ENCODE measurements around the gene IRAG1. TPM values are rescaled to one million over a fixed set of nuclear protein-coding genes. Genes with fewer than 3 reads are reported as not detected.

IRAG1 gene
- total RNA-seq, 2 experiments from 2014 or later, result not detected

DNA sequence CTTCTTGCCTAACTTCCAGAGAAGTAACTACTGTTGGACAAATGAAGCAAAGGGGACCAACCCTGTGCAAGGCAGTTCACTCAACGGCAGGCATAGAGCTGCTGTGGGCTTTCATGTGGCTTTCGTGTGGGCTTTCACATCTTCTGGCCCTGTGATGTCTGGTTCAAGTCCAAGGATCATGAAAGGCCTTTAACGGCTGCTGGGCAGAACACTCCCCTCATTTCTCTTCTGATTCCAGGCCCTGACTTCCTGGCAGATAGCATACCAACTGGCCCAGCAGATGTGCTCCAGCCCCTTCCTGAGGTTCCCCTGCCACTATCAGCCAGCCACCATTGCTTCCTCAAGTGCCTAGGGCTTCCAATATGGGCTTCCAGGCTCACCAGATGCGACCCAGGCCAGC is 28.8 kb upstream of the IRAG1 start:
- no peaks in the 10 kb centered on the region for H3K9me2 ChIP-seq (ENCODE audit: insufficient read depth, low read length)
- no TSS peak for BruUV-seq (replicated peaks)
- no peak overlapping the region for H3K4me2 ChIP-seq (ENCODE audit: low read length)
- ChIA-PET CTCF (ENCODE audit: unreplicated experiment) (no interaction called here), POLR2A (interaction anchor here (0.6 kb wide), 1 partner anchor 182 kb away, joined by 3 read pairs; no protein-coding TSS in a partner anchor)
- H3K4me1 ChIP-seq (ENCODE audit: insufficient read depth, low read length, poor library complexity, severe bottlenecking), result no peaks in the 10 kb centered on the region
- no peak overlapping the region for H3K27ac ChIP-seq (ENCODE audit: low read depth, low read length, poor library complexity, severe bottlenecking)
- no peaks in the 10 kb centered on the region for H4K20me1 ChIP-seq (ENCODE audit: insufficient read depth, low read length)
- no peaks in the 10 kb centered on the region for H3K79me2 ChIP-seq (ENCODE audit: insufficient read depth, low read depth, low read length)
- DNase-seq (ENCODE audit: low spot score), result no peak
- H3K4me3 ChIP-seq (ENCODE audit: low read depth, low read length, poor library complexity, severe bottlenecking), result no peak overlapping the region
- no peak overlapping the region for H2AFZ ChIP-seq (ENCODE audit: low read length)
- TF ChIP-seq, protein P1, sequence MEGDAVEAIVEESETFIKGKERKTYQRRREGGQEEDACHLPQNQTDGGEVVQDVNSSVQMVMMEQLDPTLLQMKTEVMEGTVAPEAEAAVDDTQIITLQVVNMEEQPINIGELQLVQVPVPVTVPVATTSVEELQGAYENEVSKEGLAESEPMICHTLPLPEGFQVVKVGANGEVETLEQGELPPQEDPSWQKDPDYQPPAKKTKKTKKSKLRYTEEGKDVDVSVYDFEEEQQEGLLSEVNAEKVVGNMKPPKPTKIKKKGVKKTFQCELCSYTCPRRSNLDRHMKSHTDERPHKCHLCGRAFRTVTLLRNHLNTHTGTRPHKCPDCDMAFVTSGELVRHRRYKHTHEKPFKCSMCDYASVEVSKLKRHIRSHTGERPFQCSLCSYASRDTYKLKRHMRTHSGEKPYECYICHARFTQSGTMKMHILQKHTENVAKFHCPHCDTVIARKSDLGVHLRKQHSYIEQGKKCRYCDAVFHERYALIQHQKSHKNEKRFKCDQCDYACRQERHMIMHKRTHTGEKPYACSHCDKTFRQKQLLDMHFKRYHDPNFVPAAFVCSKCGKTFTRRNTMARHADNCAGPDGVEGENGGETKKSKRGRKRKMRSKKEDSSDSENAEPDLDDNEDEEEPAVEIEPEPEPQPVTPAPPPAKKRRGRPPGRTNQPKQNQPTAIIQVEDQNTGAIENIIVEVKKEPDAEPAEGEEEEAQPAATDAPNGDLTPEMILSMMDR (conservative IDR thresholded peaks at IDR 0.05; ENCODE audit: low read length), result no peak
- no peak for TF ChIP-seq EZH2phosphoT487 (IDR thresholded peaks at IDR 0.05; ENCODE audit: borderline replicate concordance, low read depth, low read length)
- no peaks in the 10 kb centered on the region for H3K36me3 ChIP-seq (ENCODE audit: insufficient read depth, low read length)
- intact Hi-C loops (cut with micrococcal nuclease; ENCODE audit: unreplicated experiment), result no loop called here
- H3K9me3 ChIP-seq (ENCODE audit: low read length), result no peaks in the 10 kb centered on the region

GRCh38 chr11:10720881-10721376 is 27.4 kb upstream of the IRAG1 start:
- ChIA-PET CTCF (ENCODE audit: unreplicated experiment) (no interaction called here), POLR2A (interaction anchor here (0.7 kb wide), 3 partner anchors 12 to 150 kb away, joined by 3 to 8 read pairs (median 5); no protein-coding TSS in a partner anchor)
- no peaks in the 10 kb centered on the region for H4K20me1 ChIP-seq (ENCODE audit: insufficient read depth, low read length)
- no peak overlapping the region for H3K4me3 ChIP-seq (ENCODE audit: low read depth, low read length, poor library complexity, severe bottlenecking)
- H3K79me2 ChIP-seq (ENCODE audit: insufficient read depth, low read depth, low read length), result no peaks in the 10 kb centered on the region
- H2AFZ ChIP-seq (ENCODE audit: low read length), result no peak overlapping the region
- H3K9me3 ChIP-seq (ENCODE audit: low read length), result no peaks in the 10 kb centered on the region
- DNase-seq (ENCODE audit: low spot score), result no peak
- H3K4me1 ChIP-seq (ENCODE audit: insufficient read depth, low read length, poor library complexity, severe bottlenecking), result no peaks in the 10 kb centered on the region
- intact Hi-C loops (cut with micrococcal nuclease; ENCODE audit: unreplicated experiment), result no loop called here
- BruUV-seq (replicated peaks), result no TSS peak
- no peak overlapping the region for H3K4me2 ChIP-seq (ENCODE audit: low read length)
- TF ChIP-seq EZH2phosphoT487 (IDR thresholded peaks at IDR 0.05; ENCODE audit: borderline replicate concordance, low read depth, low read length), result no peak
- TF ChIP-seq, protein P1 (conservative IDR thresholded peaks at IDR 0.05; ENCODE audit: low read length), result no peak
- no peak overlapping the region for H3K27ac ChIP-seq (ENCODE audit: low read depth, low read length, poor library complexity, severe bottlenecking)
- no peaks in the 10 kb centered on the region for H3K36me3 ChIP-seq (ENCODE audit: insufficient read depth, low read length)
- no peaks in the 10 kb centered on the region for H3K9me2 ChIP-seq (ENCODE audit: insufficient read depth, low read length)

DNA sequence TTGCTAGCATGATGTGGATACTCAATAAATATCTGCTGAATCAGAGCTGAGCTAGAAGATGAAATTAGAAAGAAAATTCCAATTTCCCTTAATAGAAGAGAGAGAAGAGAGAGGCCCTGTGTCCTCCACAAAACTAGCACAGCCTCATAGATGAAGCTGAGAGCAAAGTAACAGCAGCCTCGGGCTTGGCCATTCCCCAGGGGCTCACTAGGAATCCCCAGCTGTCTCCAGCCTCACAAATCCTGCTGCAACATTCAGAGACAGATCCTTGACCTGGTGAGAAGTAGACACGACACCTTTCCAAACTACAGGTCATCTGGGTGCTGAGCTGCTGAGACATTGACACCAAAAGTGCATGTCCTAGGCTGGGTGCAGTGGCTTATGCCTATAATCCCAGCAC is 26.1 kb upstream of the IRAG1 start:
- CTCF ChIA-PET (ENCODE audit: unreplicated experiment), result no interaction called here
- no peaks in the 10 kb centered on the region for H3K9me3 ChIP-seq (ENCODE audit: low read length)
- H3K79me2 ChIP-seq (ENCODE audit: insufficient read depth, low read depth, low read length), result no peaks in the 10 kb centered on the region
- POLR2A ChIA-PET, result no interaction called here
- H3K27ac ChIP-seq (ENCODE audit: low read depth, low read length, poor library complexity, severe bottlenecking), result no peak overlapping the region
- no peaks in the 10 kb centered on the region for H3K9me2 ChIP-seq (ENCODE audit: insufficient read depth, low read length)
- H3K4me1 ChIP-seq (ENCODE audit: insufficient read depth, low read length, poor library complexity, severe bottlenecking), result no peaks in the 10 kb centered on the region
- no peaks in the 10 kb centered on the region for H3K36me3 ChIP-seq (ENCODE audit: insufficient read depth, low read length)
- H4K20me1 ChIP-seq (ENCODE audit: insufficient read depth, low read length), result no peaks in the 10 kb centered on the region
- no peak overlapping the region for H3K4me3 ChIP-seq (ENCODE audit: low read depth, low read length, poor library complexity, severe bottlenecking)
- TF ChIP-seq EZH2phosphoT487 (IDR thresholded peaks at IDR 0.05; ENCODE audit: borderline replicate concordance, low read depth, low read length), result no peak
- TF ChIP-seq, protein P1 (conservative IDR thresholded peaks at IDR 0.05; ENCODE audit: low read length), result no peak
- no peak overlapping the region for H2AFZ ChIP-seq (ENCODE audit: low read length)
- H3K4me2 ChIP-seq (ENCODE audit: low read length), result no peak overlapping the region
- BruUV-seq (replicated peaks), result no TSS peak
- intact Hi-C loops (cut with micrococcal nuclease; ENCODE audit: unreplicated experiment), result no loop called here
- DNase-seq (ENCODE audit: low spot score), result no peak

Data from OCI-LY7 (cell line).